Activated T-cell treated with anti-CD3 and anti-CD28 coated beads, Interleukin-2, amount 50 U/mL, for 72 hours (primary cell): ENCODE results near the gene CXCL5. TPM values are rescaled to one million over a fixed set of nuclear protein-coding genes. Genes with fewer than 3 reads are reported as not detected.

Source experiments
- ATAC-seq, 2 donors: fragments of 150-1000 bp; cut with Tn5 transposase; replicated peaks in 1 of 2; 2 replicates each; pipeline ENCODE4 v1.10.0; 2021; ENCODE audit warnings: moderate library complexity in 2 of 2, mild to moderate bottlenecking in 1 of 2
- DNase-seq, 2 donors: peaks; one replicate each; pipeline ENCODE4 v3.0.0; 2021 to 2022; ENCODE audit warnings: mixed read lengths in 1 of 2
- H3K27ac Mint-ChIP-seq: one replicate; pipeline ENCODE4 v1.8.0; 2022; ENCODE audit warnings: mild to moderate bottlenecking, moderate library complexity, mixed read lengths
- H3K27me3 Mint-ChIP-seq: one replicate; pipeline ENCODE4 v1.8.0; 2022; ENCODE audit warnings: low read depth, mixed read lengths
- H3K36me3 Mint-ChIP-seq, 2 donors: one replicate each; pipeline ENCODE4 v1.8.0; 2022; ENCODE audit warnings: mixed read lengths in 2 of 2, mild to moderate bottlenecking in 1 of 2; ENCODE audit not compliant: insufficient read depth in 2 of 2
- H3K4me1 Mint-ChIP-seq: one replicate; pipeline ENCODE4 v1.8.0; 2022; ENCODE audit warnings: low read depth, mixed read lengths
- H3K4me3 Mint-ChIP-seq, 2 donors: one replicate each; pipeline ENCODE4 v1.8.0; 2022; ENCODE audit warnings: mild to moderate bottlenecking in 2 of 2, mixed read lengths in 2 of 2, moderate library complexity in 2 of 2
- H3K9me3 Mint-ChIP-seq, 2 donors: one replicate each; pipeline ENCODE4 v1.8.0; 2022; ENCODE audit warnings: mixed read lengths in 2 of 2
- total RNA-seq, 2 donors: library from RNA; stranded (reverse); gene quantifications; one replicate each; pipeline ENCODE4 v1.2.3, GENCODE V29; 2022

CXCL5 gene
- total RNA-seq, 2 donors from 2014 or later, result not detected

- Mint-ChIP-seq H3K36me3 (no peaks in the 10 kb centered on the region), H3K9me3 (peaks cover 0 to 4% of the 10 kb centered on the region in 2 donors), H3K27ac (no peak overlapping the region), H3K4me3 (no peak overlapping the region), H3K27me3 (peaks cover 1% of the 10 kb centered on the region), H3K4me1 (no peaks in the 10 kb centered on the region)
- DNase-seq, result no peak
- ATAC-seq, result no peak
These were observed 33.6 kb upstream of the CXCL5 start for GRCh38 chr4:74032064-74032463.

GRCh38 chr4:74031576-74031975 is 33.1 kb upstream of the CXCL5 start:
- DNase-seq, result no peak

GRCh38 chr4:74030285-74030684 is 31.8 kb upstream of the CXCL5 start:
- ATAC-seq, result no peak
- H3K4me3 Mint-ChIP-seq, result no peak overlapping the region

More at GRCh38 chr4:74031576-74031975, 33.1 kb upstream of the CXCL5 start:
- Mint-ChIP-seq H3K27ac (no peak overlapping the region), H3K9me3 (peaks cover 0 to 4% of the 10 kb centered on the region in 2 donors), H3K36me3 (no peaks in the 10 kb centered on the region), H3K27me3 (no peaks in the 10 kb centered on the region), H3K4me3 (no peak overlapping the region), H3K4me1 (no peaks in the 10 kb centered on the region)
- no peak for ATAC-seq

GRCh38 chr4:74028504-74028903 is 30.0 kb upstream of the CXCL5 start:
- Mint-ChIP-seq H3K36me3 (no peaks in the 10 kb centered on the region), H3K27ac (peak overlapping the region; percentile 44), H3K9me3 (peaks cover 0 to 4% of the 10 kb centered on the region in 2 donors), H3K4me3 (no peak overlapping the region), H3K27me3 (no peaks in the 10 kb centered on the region), H3K4me1 (no peaks in the 10 kb centered on the region)
- DNase-seq (no peak), ATAC-seq (no peak)

More at GRCh38 chr4:74030285-74030684, 31.8 kb upstream of the CXCL5 start:
- Mint-ChIP-seq H3K27me3 (no peaks in the 10 kb centered on the region), H3K4me1 (no peaks in the 10 kb centered on the region), H3K27ac (no peak overlapping the region), H3K36me3 (no peaks in the 10 kb centered on the region), H3K9me3 (peaks cover 0 to 4% of the 10 kb centered on the region in 2 donors)
- DNase-seq, result no peak

- no peak for DNase-seq
These were observed 25.2 kb upstream of the CXCL5 start for GRCh38 chr4:74023709-74024108.

GRCh38 chr4:74021601-74022000 is 23.1 kb upstream of the CXCL5 start:
- H3K27me3 Mint-ChIP-seq, result no peaks in the 10 kb centered on the region
- DNase-seq (no peak), ATAC-seq (no peak)
- peaks cover 14% of the 10 kb centered on the region for H3K4me1 Mint-ChIP-seq
- H3K4me3 Mint-ChIP-seq, result no peak overlapping the region
- H3K27ac Mint-ChIP-seq, result no peak overlapping the region
- H3K9me3 Mint-ChIP-seq, result no peaks in the 10 kb centered on the region
- no peaks in the 10 kb centered on the region for H3K36me3 Mint-ChIP-seq

More at GRCh38 chr4:74023709-74024108, 25.2 kb upstream of the CXCL5 start:
- Mint-ChIP-seq H3K27me3 (no peaks in the 10 kb centered on the region), H3K36me3 (no peaks in the 10 kb centered on the region), H3K4me3 (no peak overlapping the region), H3K9me3 (no peaks in the 10 kb centered on the region), H3K4me1 (no peaks in the 10 kb centered on the region), H3K27ac (no peak overlapping the region)
- no peak for ATAC-seq

- peak; percentile 52 to 63 for ATAC-seq
- Mint-ChIP-seq H3K36me3 (peaks cover 0 to 3% of the 10 kb centered on the region in 2 donors), H3K27ac (no peak overlapping the region), H3K4me1 (peaks cover 34% of the 10 kb centered on the region), H3K27me3 (no peaks in the 10 kb centered on the region), H3K4me3 (no peak overlapping the region), H3K9me3 (peaks cover 0 to 4% of the 10 kb centered on the region in 2 donors)
- peak in 1 of 2 donors; percentile 13 for DNase-seq
These were observed 20.3 kb upstream of the CXCL5 start for GRCh38 chr4:74018771-74019170.

GRCh38 chr4:74018116-74018515 is 19.6 kb upstream of the CXCL5 start:
- ATAC-seq, result no peak
- Mint-ChIP-seq H3K9me3 (peaks cover 0 to 4% of the 10 kb centered on the region in 2 donors), H3K36me3 (peaks cover 0 to 3% of the 10 kb centered on the region in 2 donors), H3K27ac (no peak overlapping the region), H3K27me3 (no peaks in the 10 kb centered on the region), H3K4me1 (peaks cover 34% of the 10 kb centered on the region), H3K4me3 (no peak overlapping the region)
- no peak for DNase-seq

- Mint-ChIP-seq H3K27me3 (no peaks in the 10 kb centered on the region), H3K4me3 (peak overlapping the region; percentile 4 to 25), H3K4me1 (peaks cover 34% of the 10 kb centered on the region), H3K9me3 (peaks cover 0 to 4% of the 10 kb centered on the region in 2 donors), H3K36me3 (peaks cover 0 to 3% of the 10 kb centered on the region in 2 donors), H3K27ac (no peak overlapping the region)
- ATAC-seq (peak; percentile 83 to 86), DNase-seq (no peak)
These were observed 17.6 kb upstream of the CXCL5 start for GRCh38 chr4:74016068-74016467.

GRCh38 chr4:74015126-74015780 is 16.8 kb upstream of the CXCL5 start:
- peaks cover 34% of the 10 kb centered on the region for H3K4me1 Mint-ChIP-seq
- H3K27ac Mint-ChIP-seq, result peak overlapping the region; percentile 18
- peaks cover 0 to 4% of the 10 kb centered on the region in 2 donors for H3K9me3 Mint-ChIP-seq
- H3K36me3 Mint-ChIP-seq, result peaks cover 0 to 3% of the 10 kb centered on the region in 2 donors
- H3K4me3 Mint-ChIP-seq, result peak overlapping the region in 1 of 2 donors; percentile 15
- no peak for DNase-seq
- ATAC-seq, result peak in 1 of 2 donors; percentile 18
- H3K27me3 Mint-ChIP-seq, result no peaks in the 10 kb centered on the region

- peaks cover 0 to 4% of the 10 kb centered on the region in 2 donors for H3K9me3 Mint-ChIP-seq
- H3K27ac Mint-ChIP-seq, result no peak overlapping the region
- no peak for DNase-seq
- no peak for ATAC-seq
- no peak overlapping the region for H3K4me3 Mint-ChIP-seq
- peaks cover 34% of the 10 kb centered on the region for H3K4me1 Mint-ChIP-seq
- H3K27me3 Mint-ChIP-seq, result no peaks in the 10 kb centered on the region
- peaks cover 0 to 3% of the 10 kb centered on the region in 2 donors for H3K36me3 Mint-ChIP-seq
These were observed 15.9 kb upstream of the CXCL5 start for GRCh38 chr4:74014332-74014731.

- DNase-seq, result no peak
- H3K4me3 Mint-ChIP-seq, result no peak overlapping the region
- ATAC-seq, result no peak
- H3K4me1 Mint-ChIP-seq, result peaks cover 34% of the 10 kb centered on the region
- H3K36me3 Mint-ChIP-seq, result peaks cover 0 to 3% of the 10 kb centered on the region in 2 donors
- H3K9me3 Mint-ChIP-seq, result peaks cover 0 to 4% of the 10 kb centered on the region in 2 donors
- H3K27me3 Mint-ChIP-seq, result no peaks in the 10 kb centered on the region
- no peak overlapping the region for H3K27ac Mint-ChIP-seq
These were observed 14.8 kb upstream of the CXCL5 start for GRCh38 chr4:74013264-74013663.

- H3K4me1 Mint-ChIP-seq, result peaks cover 25% of the 10 kb centered on the region
- peaks cover 0 to 4% of the 10 kb centered on the region in 2 donors for H3K9me3 Mint-ChIP-seq
- DNase-seq (no peak), ATAC-seq (peak in 1 of 2 donors; percentile 21)
- no peaks in the 10 kb centered on the region for H3K27me3 Mint-ChIP-seq
- H3K36me3 Mint-ChIP-seq, result peaks cover 0 to 3% of the 10 kb centered on the region in 2 donors
- no peak overlapping the region for H3K4me3 Mint-ChIP-seq
- no peak overlapping the region for H3K27ac Mint-ChIP-seq
These were observed 13.7 kb upstream of the CXCL5 start for GRCh38 chr4:74012130-74012529.

- Mint-ChIP-seq H3K9me3 (no peaks in the 10 kb centered on the region), H3K27ac (no peak overlapping the region), H3K36me3 (no peaks in the 10 kb centered on the region), H3K27me3 (no peaks in the 10 kb centered on the region), H3K4me3 (no peak overlapping the region), H3K4me1 (no peaks in the 10 kb centered on the region)
- no peak for DNase-seq
- no peak for ATAC-seq
These were observed 10.8 kb upstream of the CXCL5 start for GRCh38 chr4:74009307-74009706.
